GM10248 (cell line): Measurements from ENCODE around the gene KCNJ12.

Experiments
- CTCF ChIA-PET: fragments of 300-600 bp; sonication (Branson Sonifier 250); formaldehyde crosslinking; extraction: SDS; loops from one replicate; lab custom pipeline; 2021; ENCODE audit warnings: antibody characterized with exemption; lab: Yijun Ruan, JAX
- POLR2A ChIA-PET: fragments of 350-650 bp; sonication (Branson Sonifier 250); formaldehyde crosslinking; extraction: SDS; loops from one replicate; lab custom pipeline; 2020; ENCODE audit warnings: antibody characterized with exemption; lab: Yijun Ruan, JAX
- DNase-seq: peaks from one replicate; pipeline ENCODE4 v3.0.0; 2012; ENCODE audit errors: extremely low spot score
- TF ChIP-seq, protein P1 (sequence below): IDR thresholded peaks from 2 replicates; pipeline ENCODE4 v1.5.1; 2012; ENCODE audit warnings: mild to moderate bottlenecking, low read depth; ENCODE audit errors: extremely low read depth, missing control alignments, control extremely low read depth

Gene KCNJ12

DNA sequence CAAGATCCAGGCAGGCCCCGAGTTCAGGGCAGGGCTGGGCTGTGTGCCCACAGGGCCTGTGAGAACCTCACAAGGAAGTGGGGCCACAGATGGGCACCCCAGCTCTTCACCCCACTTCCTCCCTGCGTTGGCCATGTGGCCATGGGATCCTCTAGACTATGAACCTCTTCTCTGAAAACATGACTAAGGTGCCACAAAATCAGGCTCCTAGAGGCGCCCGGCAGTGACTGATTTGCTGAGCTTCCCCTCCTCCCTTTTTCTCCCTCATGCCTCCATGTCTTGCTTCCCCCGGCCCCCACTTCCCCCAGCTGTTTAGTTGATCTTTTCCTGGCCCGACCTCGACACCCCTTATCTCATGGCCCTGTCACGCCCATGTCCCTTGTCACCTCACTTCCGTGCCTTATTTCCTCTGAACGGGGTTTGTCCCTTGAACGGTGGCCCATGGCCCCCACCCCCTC is 87.1 kb downstream of the KCNJ12 start:
- POLR2A ChIA-PET = no interaction called here
- DNase-seq = no peak
- CTCF ChIA-PET = no interaction called here
- TF ChIP-seq, protein P1, sequence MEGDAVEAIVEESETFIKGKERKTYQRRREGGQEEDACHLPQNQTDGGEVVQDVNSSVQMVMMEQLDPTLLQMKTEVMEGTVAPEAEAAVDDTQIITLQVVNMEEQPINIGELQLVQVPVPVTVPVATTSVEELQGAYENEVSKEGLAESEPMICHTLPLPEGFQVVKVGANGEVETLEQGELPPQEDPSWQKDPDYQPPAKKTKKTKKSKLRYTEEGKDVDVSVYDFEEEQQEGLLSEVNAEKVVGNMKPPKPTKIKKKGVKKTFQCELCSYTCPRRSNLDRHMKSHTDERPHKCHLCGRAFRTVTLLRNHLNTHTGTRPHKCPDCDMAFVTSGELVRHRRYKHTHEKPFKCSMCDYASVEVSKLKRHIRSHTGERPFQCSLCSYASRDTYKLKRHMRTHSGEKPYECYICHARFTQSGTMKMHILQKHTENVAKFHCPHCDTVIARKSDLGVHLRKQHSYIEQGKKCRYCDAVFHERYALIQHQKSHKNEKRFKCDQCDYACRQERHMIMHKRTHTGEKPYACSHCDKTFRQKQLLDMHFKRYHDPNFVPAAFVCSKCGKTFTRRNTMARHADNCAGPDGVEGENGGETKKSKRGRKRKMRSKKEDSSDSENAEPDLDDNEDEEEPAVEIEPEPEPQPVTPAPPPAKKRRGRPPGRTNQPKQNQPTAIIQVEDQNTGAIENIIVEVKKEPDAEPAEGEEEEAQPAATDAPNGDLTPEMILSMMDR = no peak

DNA sequence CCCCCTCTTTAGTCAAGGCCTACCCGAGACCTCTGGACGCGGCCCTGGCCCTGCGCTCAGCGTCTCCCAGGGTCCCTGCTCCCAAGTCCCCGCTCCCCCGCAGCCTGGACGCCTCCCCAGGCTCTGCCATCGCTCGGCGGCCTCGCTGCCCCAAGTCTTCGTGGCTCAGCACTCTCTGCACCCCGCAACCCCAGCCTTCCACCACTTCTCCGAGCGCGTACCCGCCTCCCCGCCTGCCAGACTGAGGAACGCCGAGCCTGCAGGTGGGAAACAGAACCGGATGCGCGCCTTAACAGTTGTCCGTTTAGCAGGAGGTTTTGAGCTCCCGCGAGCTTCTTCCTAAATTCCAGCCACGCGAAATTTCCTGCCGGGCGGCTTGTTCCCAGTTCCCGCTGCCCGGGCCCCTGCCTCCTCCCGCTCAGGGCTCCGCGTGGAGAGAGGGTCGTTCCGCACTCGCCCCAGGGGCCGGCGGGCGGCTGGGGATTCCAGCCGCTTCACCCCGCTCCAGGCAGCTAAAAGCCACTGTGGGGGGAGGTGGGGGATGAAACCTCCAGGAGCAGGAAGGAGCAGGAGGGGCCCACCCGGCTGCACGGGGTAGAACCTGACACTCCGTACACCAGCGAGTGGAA is 87.7 kb downstream of the KCNJ12 start:
- ChIA-PET CTCF (no interaction called here), POLR2A (no interaction called here)
- DNase-seq = no peak
- TF ChIP-seq, protein P1 = no peak

DNA sequence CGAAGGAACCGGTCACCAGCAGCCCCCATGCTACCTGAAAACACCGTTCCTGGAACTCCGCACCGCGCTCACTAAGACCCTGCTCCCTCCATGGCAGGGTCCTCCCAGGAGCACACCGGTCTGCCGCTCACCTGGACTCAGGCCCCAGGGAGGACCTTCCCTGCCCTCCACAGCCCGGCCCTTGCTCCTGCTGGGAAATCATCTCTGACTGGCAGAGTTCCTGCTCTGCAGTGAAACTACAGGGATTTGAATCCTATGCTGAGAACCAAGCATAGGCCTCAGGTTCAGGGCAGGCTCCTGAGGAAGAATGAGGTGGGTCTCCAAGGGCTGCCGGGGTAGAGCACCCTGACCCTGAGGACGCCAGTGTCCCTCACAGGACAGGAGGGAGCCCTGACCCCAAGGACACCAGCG is 88.5 kb downstream of the KCNJ12 start:
- ChIA-PET POLR2A (no interaction called here), CTCF (no interaction called here)
- TF ChIP-seq, protein P1 = no peak
- DNase-seq = no peak

DNA sequence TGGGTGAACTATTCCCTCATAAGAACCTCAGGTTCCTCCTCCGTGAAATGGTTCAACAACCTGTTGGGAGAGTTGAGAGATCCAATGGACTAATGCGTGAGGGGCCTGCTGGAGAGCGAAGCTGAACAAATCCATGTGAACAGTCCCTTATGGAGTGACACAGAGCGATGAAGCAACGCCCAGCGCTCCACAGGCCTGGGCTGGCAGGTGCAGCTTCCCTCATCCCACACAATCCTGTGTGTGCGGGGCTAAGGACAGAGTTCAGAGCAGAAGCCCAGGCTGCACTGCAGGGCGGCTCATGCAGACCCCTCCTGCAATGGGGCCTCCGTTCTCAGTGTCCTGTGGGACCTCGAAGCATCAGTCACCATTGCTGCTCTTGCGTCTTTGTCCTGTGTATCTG is 90.4 kb downstream of the KCNJ12 start:
- DNase-seq = no peak
- POLR2A ChIA-PET = no interaction called here
- CTCF ChIA-PET = interaction anchor here (0.8 kb wide), 1 partner anchor 10 kb away, joined by 3 read pairs; no protein-coding TSS in a partner anchor
- TF ChIP-seq, protein P1 = no peak

DNA sequence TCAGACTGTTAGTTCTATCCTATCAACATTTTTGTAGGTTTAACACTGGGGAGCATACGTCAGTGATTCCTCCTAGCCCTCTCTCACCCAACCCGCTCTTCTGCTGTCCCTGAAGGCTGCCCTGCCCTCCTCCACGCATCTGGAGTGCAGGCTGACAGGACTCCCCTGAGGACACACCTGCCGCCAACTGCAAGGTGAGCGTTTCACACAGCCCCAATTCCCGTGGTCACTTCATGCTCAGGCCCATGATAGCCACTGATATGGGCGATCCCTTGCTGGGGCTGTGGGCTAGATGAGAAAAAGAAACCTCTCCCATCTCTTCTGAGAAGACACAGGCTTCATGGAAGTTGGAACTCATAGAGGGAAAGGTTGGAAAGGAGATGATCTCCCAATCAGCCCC is 91.0 kb downstream of the KCNJ12 start:
- TF ChIP-seq, protein P1 = no peak
- no peak for DNase-seq
- POLR2A ChIA-PET = no interaction called here
- CTCF ChIA-PET = no interaction called here

DNA sequence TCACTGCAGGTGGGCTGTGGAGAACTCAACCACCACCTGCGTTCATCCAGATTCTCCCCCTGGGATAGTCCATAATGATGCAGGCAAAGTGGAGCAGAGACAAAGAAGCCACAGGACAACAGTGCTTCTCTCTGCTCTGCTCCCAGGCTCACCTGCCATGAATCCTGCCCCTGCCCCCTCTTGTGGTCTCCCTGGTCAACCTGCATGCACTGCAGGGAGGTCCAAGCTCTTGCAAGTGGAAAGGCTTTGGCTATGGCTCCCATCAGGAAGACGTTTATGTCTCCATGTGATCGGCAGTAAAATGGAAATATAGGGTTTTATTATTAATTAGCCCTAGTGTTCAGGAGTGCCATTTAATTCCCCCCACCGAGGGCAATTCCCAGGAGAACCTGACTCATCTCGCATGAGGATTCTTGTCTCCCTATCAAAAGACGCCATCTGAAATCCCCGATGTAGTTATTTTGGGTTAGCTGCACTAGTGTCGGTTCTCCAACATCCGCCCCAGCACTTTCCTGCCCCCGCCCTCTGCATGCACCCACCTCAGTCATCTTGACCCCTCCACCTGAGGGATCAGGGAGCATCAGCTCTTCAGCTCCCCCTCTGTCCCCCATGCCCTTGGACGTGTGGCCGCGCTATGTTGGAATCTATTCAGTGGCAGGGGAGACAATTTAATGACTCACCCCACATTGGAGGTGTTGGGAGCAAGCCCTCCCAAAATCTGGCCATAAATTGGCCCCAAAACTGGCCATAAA is 91.8 kb downstream of the KCNJ12 start:
- no peak for DNase-seq
- TF ChIP-seq, protein P1 = no peak
- ChIA-PET POLR2A (no interaction called here), CTCF (no interaction called here)
